22Rv1 (cell line): ENCODE results near the gene PCDHGB6.

Source experiments
- ZFX ChIP-seq: fragments of 450-650 bp; IDR thresholded peaks from 2 replicates; pipeline ENCODE4 v1.6.1; 2017; ENCODE audit warnings: antibody characterized with exemption, borderline replicate concordance
- TF ChIP-seq, protein P1 (sequence below): fragments of 450-650 bp; IDR thresholded peaks from 2 replicates; pipeline ENCODE4 v1.5.1; 2017; ENCODE audit warnings: mild to moderate bottlenecking

GRCh38 chr5:141411575-141411974 lies 3.8 kb downstream of the PCDHGB6 start:
- TF ChIP-seq, protein P1, sequence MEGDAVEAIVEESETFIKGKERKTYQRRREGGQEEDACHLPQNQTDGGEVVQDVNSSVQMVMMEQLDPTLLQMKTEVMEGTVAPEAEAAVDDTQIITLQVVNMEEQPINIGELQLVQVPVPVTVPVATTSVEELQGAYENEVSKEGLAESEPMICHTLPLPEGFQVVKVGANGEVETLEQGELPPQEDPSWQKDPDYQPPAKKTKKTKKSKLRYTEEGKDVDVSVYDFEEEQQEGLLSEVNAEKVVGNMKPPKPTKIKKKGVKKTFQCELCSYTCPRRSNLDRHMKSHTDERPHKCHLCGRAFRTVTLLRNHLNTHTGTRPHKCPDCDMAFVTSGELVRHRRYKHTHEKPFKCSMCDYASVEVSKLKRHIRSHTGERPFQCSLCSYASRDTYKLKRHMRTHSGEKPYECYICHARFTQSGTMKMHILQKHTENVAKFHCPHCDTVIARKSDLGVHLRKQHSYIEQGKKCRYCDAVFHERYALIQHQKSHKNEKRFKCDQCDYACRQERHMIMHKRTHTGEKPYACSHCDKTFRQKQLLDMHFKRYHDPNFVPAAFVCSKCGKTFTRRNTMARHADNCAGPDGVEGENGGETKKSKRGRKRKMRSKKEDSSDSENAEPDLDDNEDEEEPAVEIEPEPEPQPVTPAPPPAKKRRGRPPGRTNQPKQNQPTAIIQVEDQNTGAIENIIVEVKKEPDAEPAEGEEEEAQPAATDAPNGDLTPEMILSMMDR, result no peak
- TF ChIP-seq ZFX, result no peak
